GM23338 (cell line): Measurements from ENCODE around the gene LYZL4. TPM values are rescaled to one million over a fixed set of nuclear protein-coding genes. Genes with fewer than 3 reads are reported as not detected.

ENCODE experiments used
- ATAC-seq: fragments of 200-7000 bp; cut with Tn5 transposase; 3 replicates; pipeline ENCODE4 v1.9.1; 2020
- DNase-seq: peaks from one replicate; pipeline ENCODE4 v3.0.0-alpha.2; 2015; ENCODE audit warnings: low spot score
- H2AFZ ChIP-seq: fragments of 200-600 bp; sonication (generic); 2 replicates; pipeline ENCODE4 v1.8.0; 2016; ENCODE audit warnings: antibody characterized with exemption, mild to moderate bottlenecking, moderate library complexity
- H3F3A ChIP-seq: fragments of 200-600 bp; sonication (generic); replicated peaks from 2 replicates; pipeline ENCODE4 v1.8.0; 2017; ENCODE audit warnings: antibody characterized with exemption, mixed run types, low read depth
- H3K27ac ChIP-seq: fragments of 200-600 bp; sonication (generic); 2 replicates; pipeline ENCODE4 v1.6.1; 2016; ENCODE audit warnings: low read depth
- H3K27me3 ChIP-seq: fragments of 200-600 bp; sonication (generic); 2 replicates; pipeline ENCODE4 v1.8.0; 2016; ENCODE audit warnings: mild to moderate bottlenecking, mixed run types, moderate library complexity; ENCODE audit not compliant: insufficient read depth
- H3K36me3 ChIP-seq: fragments of 200-600 bp; sonication (generic); 2 replicates; pipeline ENCODE4 v1.8.0; 2016; ENCODE audit warnings: mild to moderate bottlenecking; ENCODE audit not compliant: insufficient read depth
- H3K4me1 ChIP-seq: fragments of 200-600 bp; sonication (generic); 2 replicates; pipeline ENCODE4 v1.8.0; 2016; ENCODE audit warnings: mild to moderate bottlenecking, moderate library complexity; ENCODE audit not compliant: insufficient read depth
- H3K4me2 ChIP-seq: fragments of 200-600 bp; sonication (generic); 2 replicates; pipeline ENCODE4 v1.7.1; 2017; ENCODE audit warnings: mixed run types
- H3K4me3 ChIP-seq: fragments of 200-600 bp; sonication (generic); 2 replicates; pipeline ENCODE4 v1.6.1; 2016; ENCODE audit warnings: mixed run types
- H3K79me2 ChIP-seq: fragments of 200-600 bp; sonication (generic); replicated peaks from 2 replicates; pipeline ENCODE4 v1.8.0; 2017; ENCODE audit warnings: mild to moderate bottlenecking; ENCODE audit not compliant: insufficient read depth
- H3K9me2 ChIP-seq: fragments of 200-600 bp; sonication (generic); 2 replicates; pipeline ENCODE4 v1.8.0; 2017; ENCODE audit not compliant: insufficient read depth
- H4K20me1 ChIP-seq: fragments of 200-600 bp; sonication (generic); replicated peaks from 2 replicates; pipeline ENCODE4 v1.8.0; 2017; ENCODE audit warnings: mild to moderate bottlenecking; ENCODE audit not compliant: insufficient read depth
- H3K27ac Mint-ChIP-seq: 2 replicates; pipeline ENCODE4 v1.8.0; 2020; ENCODE audit warnings: inconsistent platforms, mild to moderate bottlenecking, moderate library complexity, mixed read lengths
- H3K27me3 Mint-ChIP-seq: 3 replicates; pipeline ENCODE4 v1.8.0; 2022; ENCODE audit warnings: low read depth, mild to moderate bottlenecking, moderate library complexity, mixed read lengths, inconsistent platforms; ENCODE audit not compliant: insufficient read depth, poor library complexity
- H3K36me3 Mint-ChIP-seq: 3 replicates; pipeline ENCODE4 v1.8.0; 2021; ENCODE audit warnings: low read depth, mild to moderate bottlenecking, inconsistent platforms, moderate library complexity, mixed read lengths
- H3K4me1 Mint-ChIP-seq: 3 replicates; pipeline ENCODE4 v1.8.0; 2020; ENCODE audit warnings: mild to moderate bottlenecking, inconsistent platforms, mixed read lengths
- H3K4me3 Mint-ChIP-seq: 3 replicates; pipeline ENCODE4 v1.8.0; 2021; ENCODE audit warnings: moderate library complexity, mild to moderate bottlenecking, inconsistent platforms, mixed read lengths
- H3K9me3 Mint-ChIP-seq: 3 replicates; pipeline ENCODE4 v1.8.0; 2020; ENCODE audit warnings: moderate library complexity, mild to moderate bottlenecking, inconsistent platforms, mixed read lengths
- ETS1 ChIP-seq: IDR thresholded peaks from 2 replicates; pipeline ENCODE4 v1.6.1; 2016; ENCODE audit warnings: antibody characterized with exemption
- EZH2phosphoT487 ChIP-seq: fragments of 200-600 bp; sonication (generic); IDR thresholded peaks from one replicate; pipeline ENCODE4 v1.8.1; 2018; ENCODE audit warnings: antibody characterized with exemption; ENCODE audit not compliant: unreplicated experiment
- JUNB ChIP-seq: IDR thresholded peaks from one replicate; pipeline ENCODE4 v1.6.1; 2016; ENCODE audit warnings: antibody characterized with exemption; ENCODE audit not compliant: unreplicated experiment
- NANOG ChIP-seq: IDR thresholded peaks from 2 replicates; pipeline ENCODE4 v1.6.1; 2016; ENCODE audit warnings: antibody characterized with exemption, borderline replicate concordance
- POLR2AphosphoS5 ChIP-seq: IDR thresholded peaks from 2 replicates; pipeline ENCODE4 v1.6.1; 2016; ENCODE audit warnings: antibody characterized with exemption, low read depth
- REST ChIP-seq: IDR thresholded peaks from one replicate; pipeline ENCODE4 v1.6.1; 2018; ENCODE audit warnings: antibody characterized with exemption; ENCODE audit not compliant: unreplicated experiment
- ZNF114 ChIP-seq: fragments of 250-450 bp; sonication (Bioruptor Pico); IDR thresholded peaks from 2 replicates; pipeline ENCODE4 v1.5.0; 2020; ENCODE audit warnings: mild to moderate bottlenecking, moderate library complexity
- ZNF331 ChIP-seq: fragments of 250-450 bp; sonication (Bioruptor Pico); IDR thresholded peaks from 2 replicates; pipeline ENCODE4 v1.5.0; 2020; ENCODE audit warnings: low read depth, mild to moderate bottlenecking, moderate library complexity
- ZNF462 ChIP-seq: fragments of 250-450 bp; sonication (Bioruptor Pico); IDR thresholded peaks from 2 replicates; pipeline ENCODE4 v1.5.0; 2020; ENCODE audit warnings: mild to moderate bottlenecking, moderate library complexity
- polyA plus RNA-seq: library from polyadenylated mRNA; unstranded; fragments of >200 nt; fragmentation: Nextera tagmentation; extraction: Ambion mirVana; gene quantifications from 2 replicates; pipeline ENCODE4 v1.2.1, GENCODE V29; 2016
- total RNA-seq: library from RNA; depleted of rRNA; stranded (reverse); fragments of >200 nt; shearing (Covaris generic); gene quantifications from 2 replicates; pipeline ENCODE4 v1.2.3, GENCODE V29; 2014

LYZL4 gene
- total and polyA plus RNA-seq, 2 experiments from 2014 or later, result not detected

- Histone ChIP-seq H3K27me3 (no peaks in the 10 kb centered on the region), H2AFZ (no peak overlapping the region), H3K4me1 (no peaks in the 10 kb centered on the region), H3K4me2 (no peak overlapping the region), H3K27ac (no peak overlapping the region), H3K4me3 (no peak overlapping the region), H3K36me3 (no peaks in the 10 kb centered on the region), H4K20me1 (no peaks in the 10 kb centered on the region), H3F3A (no peaks in the 10 kb centered on the region), H3K9me2 (peaks cover 8% of the 10 kb centered on the region; the same call in 1 of the 2 replicates), H3K79me2 (no peaks in the 10 kb centered on the region)
- Mint-ChIP-seq H3K4me1 (peaks cover under 1% of the 10 kb centered on the region; the same call in 1 of the 3 replicates), H3K27ac (peak overlapping the region; percentile 39; the same call in 1 of the 2 replicates), H3K9me3 (no peaks in the 10 kb centered on the region; the same call in 1 of the 3 replicates), H3K27me3 (peaks cover 2% of the 10 kb centered on the region), H3K4me3 (no peak overlapping the region), H3K36me3 (no peaks in the 10 kb centered on the region)
- no peak for DNase-seq
- ATAC-seq, result no peak
- TF ChIP-seq NANOG (no peak), ZNF462 (CRISPR knock-in tag) (no peak), ETS1 (no peak), REST (no peak), POLR2AphosphoS5 (no peak), EZH2phosphoT487 (no peak), JUNB (no peak), ZNF114 (CRISPR knock-in tag) (no peak), ZNF331 (no peak)
Measured at GRCh38 chr3:42408156-42408555, 2.3 kb downstream of the LYZL4 start.
